Measurements from ENCODE around the gene VEPH1.

Gene VEPH1

GRCh38 chr3:157475921-157476414, 27.2 kb downstream of the VEPH1 start:
- Histone ChIP-seq H3K27ac (replicated peaks) (no peak overlapping the region), H3K27me3 (ENCODE audit: insufficient read depth, poor library complexity, severe bottlenecking) (no peaks in the 10 kb centered on the region), H3K4me3 (replicated peaks; ENCODE audit: insufficient read depth, low read length) (no peak overlapping the region)
- no peak for TF ChIP-seq REST (IDR thresholded peaks at IDR 0.05; ENCODE audit: insufficient replicate concordance, low read depth)
- TF ChIP-seq GABPA (IDR thresholded peaks at IDR 0.05; ENCODE audit: low read depth), result no peak
- TF ChIP-seq POLR2AphosphoS5 (IDR thresholded peaks at IDR 0.05; ENCODE audit: low read depth), result no peak
- TF ChIP-seq CTCF (IDR thresholded peaks at IDR 0.05; ENCODE audit: insufficient read depth, low read length), result no peak
- no peak for TF ChIP-seq SPI1 (IDR thresholded peaks at IDR 0.05; ENCODE audit: borderline replicate concordance, low read depth)
- DNase-seq (ENCODE audit: low read depth in 1 of 2, low spot score in 1 of 2), result no peak

DNA sequence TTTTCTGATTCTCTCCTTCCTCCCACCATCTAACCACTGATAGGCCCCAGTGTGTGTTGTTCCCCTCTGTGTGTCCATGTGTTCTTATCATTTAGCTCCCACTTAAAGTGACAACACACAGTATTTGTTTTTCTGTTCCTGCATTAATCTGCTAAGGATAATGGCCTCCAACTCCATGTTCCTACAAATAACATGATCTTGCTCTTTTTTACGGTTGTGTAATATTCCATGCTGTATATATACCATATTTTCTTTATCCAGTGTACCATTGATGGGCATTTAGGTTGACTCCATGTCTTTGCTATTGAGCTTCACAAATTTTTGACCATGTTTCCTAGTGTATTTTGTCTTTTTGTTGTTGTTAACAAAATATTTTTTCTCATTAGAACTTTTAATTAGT, 30.6 kb downstream of the VEPH1 start:
- TF ChIP-seq POLR2AphosphoS5 (IDR thresholded peaks at IDR 0.05; ENCODE audit: low read depth) (no peak), GABPA (IDR thresholded peaks at IDR 0.05; ENCODE audit: low read depth) (no peak), SPI1 (IDR thresholded peaks at IDR 0.05; ENCODE audit: borderline replicate concordance, low read depth) (no peak), REST (IDR thresholded peaks at IDR 0.05; ENCODE audit: insufficient replicate concordance, low read depth) (no peak), CTCF (IDR thresholded peaks at IDR 0.05; ENCODE audit: insufficient read depth, low read length) (no peak)
- Histone ChIP-seq H3K4me3 (replicated peaks; ENCODE audit: insufficient read depth, low read length) (no peak overlapping the region), H3K27ac (replicated peaks) (no peak overlapping the region), H3K27me3 (ENCODE audit: insufficient read depth, poor library complexity, severe bottlenecking) (no peaks in the 10 kb centered on the region)
- DNase-seq (ENCODE audit: low read depth in 1 of 2, low spot score in 1 of 2), result no peak

GRCh38 chr3:157471064-157471463, 32.2 kb downstream of the VEPH1 start:
- H3K4me3 ChIP-seq (replicated peaks; ENCODE audit: insufficient read depth, low read length), result no peak overlapping the region
- TF ChIP-seq GABPA (IDR thresholded peaks at IDR 0.05; ENCODE audit: low read depth) (no peak), CTCF (IDR thresholded peaks at IDR 0.05; ENCODE audit: insufficient read depth, low read length) (no peak), SPI1 (IDR thresholded peaks at IDR 0.05; ENCODE audit: borderline replicate concordance, low read depth) (no peak), POLR2AphosphoS5 (IDR thresholded peaks at IDR 0.05; ENCODE audit: low read depth) (no peak), REST (IDR thresholded peaks at IDR 0.05; ENCODE audit: insufficient replicate concordance, low read depth) (no peak)
- no peak for DNase-seq (ENCODE audit: low read depth in 1 of 2, low spot score in 1 of 2)
- H3K27ac ChIP-seq (replicated peaks), result no peak overlapping the region
- no peaks in the 10 kb centered on the region for H3K27me3 ChIP-seq (ENCODE audit: insufficient read depth, poor library complexity, severe bottlenecking)
